Glutamatergic neuron (in vitro differentiated cells): ENCODE results near the gene RNF25. TPM values are rescaled to one million over a fixed set of nuclear protein-coding genes. Genes with fewer than 3 reads are reported as not detected.

Experiments
- DNase-seq: peaks from one replicate; pipeline ENCODE4 v3.0.0; 2022
- H3K27ac Mint-ChIP-seq: one replicate; pipeline ENCODE4 v1.8.0; 2020; ENCODE audit warnings: mild to moderate bottlenecking, mixed read lengths, inconsistent platforms; ENCODE audit not compliant: unreplicated experiment
- H3K27me3 Mint-ChIP-seq: one replicate; pipeline ENCODE4 v1.8.0; 2020; ENCODE audit warnings: mild to moderate bottlenecking, moderate library complexity, mixed read lengths, inconsistent platforms; ENCODE audit not compliant: unreplicated experiment
- H3K36me3 Mint-ChIP-seq: one replicate; pipeline ENCODE4 v1.8.0; 2020; ENCODE audit warnings: mild to moderate bottlenecking, mixed read lengths, inconsistent platforms; ENCODE audit not compliant: unreplicated experiment
- H3K4me1 Mint-ChIP-seq: one replicate; pipeline ENCODE4 v1.8.0; 2020; ENCODE audit warnings: mild to moderate bottlenecking, low read depth, mixed read lengths, inconsistent platforms; ENCODE audit not compliant: unreplicated experiment
- H3K4me3 Mint-ChIP-seq: one replicate; pipeline ENCODE4 v1.8.0; 2020; ENCODE audit warnings: mild to moderate bottlenecking, mixed read lengths, inconsistent platforms; ENCODE audit not compliant: unreplicated experiment
- H3K9me3 Mint-ChIP-seq: one replicate; pipeline ENCODE4 v1.8.0; 2020; ENCODE audit warnings: mild to moderate bottlenecking, moderate library complexity, mixed read lengths, inconsistent platforms; ENCODE audit not compliant: unreplicated experiment
- total RNA-seq: library from RNA; stranded (reverse); fragmentation: NEBNext Ultra II Directional; extraction: Animal tissue kit (Norgen Biotek cat#: 25700); gene quantifications from one replicate; pipeline ENCODE4 v1.2.1, GENCODE V29; 2021; ENCODE audit not compliant: unreplicated experiment
- TF ChIP-seq, protein P1 (sequence below): fragments of 200-600 bp; sonication (generic); IDR thresholded peaks from one replicate; pipeline ENCODE4 v1.5.0; 2021; ENCODE audit not compliant: partially characterized antibody, unreplicated experiment

RNF25 gene
- total RNA-seq, 1 donor from 2014 or later: 34.6 TPM

- Mint-ChIP-seq H3K36me3 (no peaks in the 10 kb centered on the region), H3K27me3 (peaks cover 3% of the 10 kb centered on the region), H3K4me1 (no peaks in the 10 kb centered on the region), H3K27ac (peak within 1 kb of the TSS; percentile 54), H3K9me3 (peaks cover 2% of the 10 kb centered on the region), H3K4me3 (peak within 1 kb of the TSS; percentile 98)
- TF ChIP-seq, protein P1, sequence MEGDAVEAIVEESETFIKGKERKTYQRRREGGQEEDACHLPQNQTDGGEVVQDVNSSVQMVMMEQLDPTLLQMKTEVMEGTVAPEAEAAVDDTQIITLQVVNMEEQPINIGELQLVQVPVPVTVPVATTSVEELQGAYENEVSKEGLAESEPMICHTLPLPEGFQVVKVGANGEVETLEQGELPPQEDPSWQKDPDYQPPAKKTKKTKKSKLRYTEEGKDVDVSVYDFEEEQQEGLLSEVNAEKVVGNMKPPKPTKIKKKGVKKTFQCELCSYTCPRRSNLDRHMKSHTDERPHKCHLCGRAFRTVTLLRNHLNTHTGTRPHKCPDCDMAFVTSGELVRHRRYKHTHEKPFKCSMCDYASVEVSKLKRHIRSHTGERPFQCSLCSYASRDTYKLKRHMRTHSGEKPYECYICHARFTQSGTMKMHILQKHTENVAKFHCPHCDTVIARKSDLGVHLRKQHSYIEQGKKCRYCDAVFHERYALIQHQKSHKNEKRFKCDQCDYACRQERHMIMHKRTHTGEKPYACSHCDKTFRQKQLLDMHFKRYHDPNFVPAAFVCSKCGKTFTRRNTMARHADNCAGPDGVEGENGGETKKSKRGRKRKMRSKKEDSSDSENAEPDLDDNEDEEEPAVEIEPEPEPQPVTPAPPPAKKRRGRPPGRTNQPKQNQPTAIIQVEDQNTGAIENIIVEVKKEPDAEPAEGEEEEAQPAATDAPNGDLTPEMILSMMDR: peak; percentile 84
- peak; percentile 99 for DNase-seq
Measured at GRCh38 chr2:218710687-218711549, 39.1 kb upstream of the RNF25 start, which contains the start of gene TTLL4. TSS of gene TTLL4 (plus strand) at chr2:218710835. CDS start at chr2:218737677, 26,842 bp downstream.

- H3K27ac Mint-ChIP-seq: peak overlapping the region; percentile 43
Measured at GRCh38 chr2:218710334-218710686, 38.5 kb upstream of the RNF25 start.

DNA sequence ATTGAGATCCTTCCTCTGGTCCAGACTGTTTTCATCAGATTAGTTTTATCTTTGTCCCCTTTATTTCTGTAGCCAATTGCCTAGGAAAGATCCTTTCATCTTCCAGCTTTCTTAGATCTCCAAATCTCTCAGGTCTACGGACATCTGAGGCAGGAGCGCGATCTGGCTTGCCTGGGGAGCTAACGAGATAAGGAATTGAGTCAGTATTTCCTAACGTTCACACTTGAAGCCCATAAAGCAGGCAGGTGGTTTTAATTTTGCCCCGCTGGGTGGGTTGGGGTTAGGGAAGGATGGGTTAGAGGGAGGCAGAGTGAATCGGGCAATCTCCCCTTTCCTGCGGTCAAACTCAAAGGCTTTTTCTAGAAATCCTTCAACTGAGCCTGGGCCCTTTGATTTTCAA lies 38.1 kb upstream of the RNF25 start:
- no peak for DNase-seq
- peak overlapping the region; percentile 83 for H3K4me3 Mint-ChIP-seq
- TF ChIP-seq, protein P1: no peak
- no peaks in the 10 kb centered on the region for H3K36me3 Mint-ChIP-seq
- H3K27ac Mint-ChIP-seq: no peak overlapping the region
- H3K27me3 Mint-ChIP-seq: peaks cover 3% of the 10 kb centered on the region
- H3K4me1 Mint-ChIP-seq: no peaks in the 10 kb centered on the region
- H3K9me3 Mint-ChIP-seq: peaks cover 2% of the 10 kb centered on the region

More at GRCh38 chr2:218710334-218710686, 38.5 kb upstream of the RNF25 start:
- no peak for DNase-seq
- Mint-ChIP-seq H3K9me3 (peaks cover 2% of the 10 kb centered on the region), H3K36me3 (no peaks in the 10 kb centered on the region), H3K4me3 (peak overlapping the region; percentile 83), H3K4me1 (no peaks in the 10 kb centered on the region), H3K27me3 (peaks cover 3% of the 10 kb centered on the region)
- TF ChIP-seq, protein P1: no peak

DNA sequence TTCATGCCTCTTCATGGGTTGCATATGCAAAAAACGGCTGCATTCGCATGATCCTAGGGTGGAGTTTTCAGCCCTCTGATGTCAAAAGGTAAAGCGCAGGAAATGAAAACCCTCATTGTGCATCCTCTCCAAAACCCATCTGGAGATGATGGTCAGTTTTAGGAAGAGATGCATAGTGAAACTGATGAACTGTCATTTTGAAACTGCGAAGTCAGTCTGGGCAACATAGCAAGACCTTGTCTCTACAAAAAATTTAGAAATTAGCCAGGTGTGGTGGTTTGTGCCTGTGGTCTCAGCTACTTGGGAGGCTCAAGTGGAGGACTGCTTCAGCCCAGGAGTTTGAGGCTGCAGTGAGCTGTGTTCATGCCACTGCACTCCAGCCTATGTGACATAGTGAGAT lies 36.3 kb upstream of the RNF25 start:
- H3K9me3 Mint-ChIP-seq: peaks cover 2% of the 10 kb centered on the region
- H3K4me3 Mint-ChIP-seq: no peak overlapping the region
- H3K27ac Mint-ChIP-seq: no peak overlapping the region
- TF ChIP-seq, protein P1: no peak
- peaks cover 7% of the 10 kb centered on the region for H3K27me3 Mint-ChIP-seq
- no peaks in the 10 kb centered on the region for H3K4me1 Mint-ChIP-seq
- H3K36me3 Mint-ChIP-seq: no peaks in the 10 kb centered on the region
- DNase-seq: no peak

GRCh38 chr2:218703341-218703740 lies 31.5 kb upstream of the RNF25 start:
- TF ChIP-seq, protein P1: no peak

More at GRCh38 chr2:218703341-218703740, 31.5 kb upstream of the RNF25 start:
- no peaks in the 10 kb centered on the region for H3K9me3 Mint-ChIP-seq
- no peaks in the 10 kb centered on the region for H3K4me1 Mint-ChIP-seq
- H3K27ac Mint-ChIP-seq: no peak overlapping the region
- no peak overlapping the region for H3K4me3 Mint-ChIP-seq
- H3K27me3 Mint-ChIP-seq: peaks cover 4% of the 10 kb centered on the region
- DNase-seq: no peak
- H3K36me3 Mint-ChIP-seq: no peaks in the 10 kb centered on the region
